B cell (primary cell): ENCODE results near the gene SFXN2.

ENCODE experiments used
- EZH2 ChIP-seq: IDR thresholded peaks from 2 replicates; pipeline ENCODE4 v1.6.1; 2012; ENCODE audit warnings: borderline replicate concordance, low read depth, mild to moderate bottlenecking, moderate library complexity, low read length; ENCODE audit not compliant: insufficient read depth, poor library complexity, severe bottlenecking
- TF ChIP-seq, protein P1 (sequence below): fragments of 200-600 bp; IDR thresholded peaks from one replicate; pipeline ENCODE4 v1.8.0; 2022; ENCODE audit warnings: antibody characterized with exemption, mild to moderate bottlenecking

- TF ChIP-seq, protein P1, sequence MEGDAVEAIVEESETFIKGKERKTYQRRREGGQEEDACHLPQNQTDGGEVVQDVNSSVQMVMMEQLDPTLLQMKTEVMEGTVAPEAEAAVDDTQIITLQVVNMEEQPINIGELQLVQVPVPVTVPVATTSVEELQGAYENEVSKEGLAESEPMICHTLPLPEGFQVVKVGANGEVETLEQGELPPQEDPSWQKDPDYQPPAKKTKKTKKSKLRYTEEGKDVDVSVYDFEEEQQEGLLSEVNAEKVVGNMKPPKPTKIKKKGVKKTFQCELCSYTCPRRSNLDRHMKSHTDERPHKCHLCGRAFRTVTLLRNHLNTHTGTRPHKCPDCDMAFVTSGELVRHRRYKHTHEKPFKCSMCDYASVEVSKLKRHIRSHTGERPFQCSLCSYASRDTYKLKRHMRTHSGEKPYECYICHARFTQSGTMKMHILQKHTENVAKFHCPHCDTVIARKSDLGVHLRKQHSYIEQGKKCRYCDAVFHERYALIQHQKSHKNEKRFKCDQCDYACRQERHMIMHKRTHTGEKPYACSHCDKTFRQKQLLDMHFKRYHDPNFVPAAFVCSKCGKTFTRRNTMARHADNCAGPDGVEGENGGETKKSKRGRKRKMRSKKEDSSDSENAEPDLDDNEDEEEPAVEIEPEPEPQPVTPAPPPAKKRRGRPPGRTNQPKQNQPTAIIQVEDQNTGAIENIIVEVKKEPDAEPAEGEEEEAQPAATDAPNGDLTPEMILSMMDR = no peak
- TF ChIP-seq EZH2 = no peak
Observed at GRCh38 chr10:102698894-102699293, 15.5 kb upstream of the SFXN2 start.
